GM18498 (cell line): ENCODE measurements around the gene NLRP5.
"Not testable (repeated sequence)": the region's sequence is repeated elsewhere in the genome, so short reads cannot be mapped to it uniquely, and the experiment has no call there.

ENCODE experiments used
- ATAC-seq: cut with Tn5 transposase; IDR thresholded peaks from one replicate; pipeline ENCODE4 v1.9.1; 2021; ENCODE audit warnings: mild to moderate bottlenecking, moderate library complexity; ENCODE audit not compliant: unreplicated experiment

The NLRP5 gene

GRCh38 chr19:56098237-56098636 is 111.7 kb downstream of the NLRP5 start:
- ATAC-seq = not testable (repeated sequence)

DNA sequence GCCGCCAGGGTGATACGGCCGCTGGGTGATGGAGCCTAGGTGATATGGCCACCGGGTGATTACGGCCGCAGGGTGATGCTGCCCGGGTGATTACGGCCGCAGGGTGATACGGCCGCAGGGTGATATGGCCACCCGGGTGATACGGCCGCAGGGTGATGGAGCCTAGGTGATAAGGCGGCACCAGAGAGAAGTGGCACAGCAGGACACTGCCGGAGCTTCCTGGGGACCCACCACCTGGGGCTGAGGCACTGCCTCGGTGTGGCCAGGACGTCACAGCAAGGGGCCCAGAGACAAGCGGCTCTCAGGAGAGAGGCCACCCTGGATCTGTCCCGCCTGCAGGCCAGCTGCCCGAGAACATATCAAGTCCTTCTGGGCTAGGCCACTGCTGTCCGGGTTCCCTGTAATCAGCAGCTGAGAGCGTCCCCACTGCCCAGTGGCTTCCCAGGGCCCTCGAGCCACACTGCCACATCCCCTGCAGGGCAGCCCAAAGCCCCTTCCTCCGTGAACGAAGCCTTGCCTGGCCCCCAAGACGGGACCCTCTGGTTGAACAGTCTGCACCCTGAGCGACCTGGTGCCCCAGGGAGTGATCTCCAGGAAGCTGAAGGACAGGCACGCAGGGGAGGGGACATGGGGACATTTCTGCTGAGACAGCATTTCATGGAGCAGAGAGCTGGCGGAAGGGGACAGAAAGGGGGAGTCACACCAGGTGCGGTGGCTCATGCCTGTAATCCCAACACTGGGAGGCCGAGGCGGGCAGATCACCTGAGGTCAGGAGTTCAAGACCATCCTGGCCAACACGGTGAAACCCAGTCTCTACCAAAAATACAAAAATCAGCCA is 112.4 kb downstream of the NLRP5 start:
- ATAC-seq = no peak

DNA sequence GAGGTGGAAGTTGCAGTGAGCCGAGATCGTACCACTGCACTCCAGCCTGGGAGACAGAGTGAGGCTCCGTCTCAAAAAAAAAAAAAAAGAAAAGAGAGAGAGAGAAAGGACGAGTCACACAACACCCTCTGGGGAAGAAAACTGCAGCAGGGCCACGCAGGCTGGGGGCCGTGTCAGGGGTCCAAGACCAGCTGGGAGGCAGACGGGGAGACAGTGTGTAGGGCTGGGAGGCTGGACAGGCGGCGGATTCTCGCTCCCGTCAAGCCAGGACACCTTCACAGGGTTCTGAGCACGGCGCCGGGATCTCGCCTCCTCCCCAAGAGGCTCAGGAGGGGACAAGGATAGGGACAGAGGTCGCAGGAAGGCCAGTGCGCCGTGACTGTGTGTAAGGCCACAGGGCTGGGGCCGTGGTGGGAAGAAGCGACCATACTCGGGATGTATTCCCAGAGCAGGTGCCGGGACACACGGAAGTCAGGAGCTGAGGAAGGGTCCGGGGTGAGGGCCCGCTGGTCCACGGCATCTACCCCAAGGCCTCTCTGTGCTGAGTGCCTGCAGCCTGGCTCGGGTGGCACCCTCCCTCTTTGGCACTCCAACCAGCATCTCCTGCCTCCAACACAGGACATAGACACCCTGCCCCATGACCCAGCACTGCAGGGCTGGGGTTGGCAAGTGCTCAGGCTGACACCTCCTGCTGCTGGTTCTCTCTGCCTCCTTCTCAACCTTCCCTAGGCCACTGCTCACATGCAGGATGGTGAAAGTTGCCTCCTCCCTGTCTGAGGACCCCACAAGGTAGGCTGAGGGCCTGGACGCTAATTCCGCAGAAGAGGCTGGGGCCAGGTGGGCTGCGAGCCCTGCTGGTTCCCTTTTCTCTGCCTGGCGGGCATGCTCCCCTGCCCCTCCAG is 113.3 kb downstream of the NLRP5 start:
- no peak for ATAC-seq

DNA sequence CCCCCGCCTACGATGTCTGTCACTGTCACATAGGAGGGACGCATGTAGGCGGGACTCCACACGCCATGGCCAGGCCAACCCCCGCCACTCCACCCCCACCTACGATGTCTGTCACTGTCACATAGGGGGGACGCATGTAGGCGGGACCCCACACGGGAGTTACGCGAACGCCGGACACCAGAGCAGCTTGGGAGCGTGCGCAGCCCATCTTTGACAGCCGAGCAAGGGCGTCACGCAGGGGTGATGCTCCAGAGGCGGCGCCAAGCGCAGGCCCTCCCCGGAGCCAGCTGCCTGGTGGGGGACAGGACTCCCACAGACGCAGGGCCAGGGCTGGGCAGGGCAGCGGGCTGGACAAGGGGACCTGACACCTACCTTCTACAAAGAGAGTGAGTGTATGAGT is 114.5 kb downstream of the NLRP5 start:
- ATAC-seq = no peak

GRCh38 chr19:56101746-56102535 is 115.4 kb downstream of the NLRP5 start:
- ATAC-seq = no peak

- no peak for ATAC-seq
Observed at GRCh38 chr19:56103027-56103614, 116.5 kb downstream of the NLRP5 start.

DNA sequence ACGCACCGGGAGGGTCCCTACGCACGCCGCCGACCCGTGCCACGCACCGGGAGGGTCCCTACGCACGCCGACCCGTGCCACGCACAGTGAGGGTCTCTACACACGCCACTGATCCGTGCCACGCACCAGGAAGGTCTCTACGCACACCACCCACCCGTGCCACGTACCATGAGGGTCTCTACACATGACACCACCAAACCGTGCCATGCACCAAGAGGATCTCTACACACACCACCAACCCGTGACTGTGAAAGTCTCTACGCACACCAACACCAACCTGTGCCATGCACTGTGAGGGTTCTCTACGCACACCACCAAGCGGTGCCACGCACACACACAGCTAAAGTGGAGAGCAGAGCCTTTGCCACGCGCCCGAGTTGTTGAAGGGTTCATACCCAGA is 117.8 kb downstream of the NLRP5 start:
- no peak for ATAC-seq

DNA sequence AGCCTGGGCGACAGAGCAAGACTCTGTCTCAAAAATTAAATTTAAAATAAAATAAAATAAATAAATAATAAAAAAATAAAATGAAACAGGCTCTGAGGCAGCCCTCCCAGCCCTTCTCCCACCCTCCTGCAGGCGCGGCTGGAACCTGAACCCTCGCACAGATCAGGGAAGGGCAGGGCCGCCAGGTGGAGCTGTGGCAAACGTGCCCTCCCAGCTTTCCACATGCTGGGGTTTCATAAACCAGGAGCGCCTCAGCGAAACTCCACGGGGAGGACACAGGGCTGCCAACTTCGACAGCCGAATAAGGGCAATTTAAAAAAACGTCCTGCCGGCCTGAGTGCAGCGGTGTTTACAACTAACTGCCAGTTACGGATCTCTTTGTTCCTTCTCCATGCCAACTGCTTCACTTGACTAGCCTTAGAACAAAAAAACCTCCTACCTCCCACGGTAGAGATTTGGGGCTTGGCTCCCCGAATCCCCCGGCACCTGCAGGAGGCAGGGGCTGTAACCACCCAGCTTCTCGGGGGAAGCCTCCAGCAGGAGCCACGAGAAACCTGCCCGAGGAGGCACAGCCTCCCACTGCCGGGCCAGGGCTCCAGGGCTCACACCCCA is 118.6 kb downstream of the NLRP5 start:
- ATAC-seq = no peak

- ATAC-seq = not testable (repeated sequence)
Observed at GRCh38 chr19:56105831-56106396, 119.3 kb downstream of the NLRP5 start.

- no peak for ATAC-seq
Observed at GRCh38 chr19:56106397-56106849, 119.8 kb downstream of the NLRP5 start.

- no peak for ATAC-seq
Observed at GRCh38 chr19:56106993-56107392, 120.4 kb downstream of the NLRP5 start.

- ATAC-seq = no peak
Observed at GRCh38 chr19:56107626-56108351, 121.2 kb downstream of the NLRP5 start.

- ATAC-seq = no peak
Observed at GRCh38 chr19:56108447-56109195, 122.0 kb downstream of the NLRP5 start.

DNA sequence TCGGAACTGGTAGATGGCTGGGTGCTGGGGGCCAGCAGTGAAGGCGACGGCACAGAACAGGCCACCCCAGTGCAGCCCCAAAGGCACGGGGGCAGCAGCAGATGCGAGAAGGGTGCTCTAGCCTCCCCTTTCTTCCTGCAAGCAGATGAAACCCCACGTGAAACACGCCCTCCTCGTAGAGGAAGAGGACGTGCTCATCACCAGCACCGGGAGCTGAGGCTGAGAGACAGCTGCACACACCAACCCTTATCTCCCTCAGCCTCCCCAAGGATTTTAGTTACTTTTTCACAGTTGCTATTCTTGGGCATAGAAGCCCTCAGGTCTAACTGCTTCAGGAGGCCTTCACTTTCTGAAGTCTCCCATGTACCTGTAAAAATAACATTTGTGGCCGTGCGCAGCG is 122.7 kb downstream of the NLRP5 start:
- ATAC-seq = no peak

DNA sequence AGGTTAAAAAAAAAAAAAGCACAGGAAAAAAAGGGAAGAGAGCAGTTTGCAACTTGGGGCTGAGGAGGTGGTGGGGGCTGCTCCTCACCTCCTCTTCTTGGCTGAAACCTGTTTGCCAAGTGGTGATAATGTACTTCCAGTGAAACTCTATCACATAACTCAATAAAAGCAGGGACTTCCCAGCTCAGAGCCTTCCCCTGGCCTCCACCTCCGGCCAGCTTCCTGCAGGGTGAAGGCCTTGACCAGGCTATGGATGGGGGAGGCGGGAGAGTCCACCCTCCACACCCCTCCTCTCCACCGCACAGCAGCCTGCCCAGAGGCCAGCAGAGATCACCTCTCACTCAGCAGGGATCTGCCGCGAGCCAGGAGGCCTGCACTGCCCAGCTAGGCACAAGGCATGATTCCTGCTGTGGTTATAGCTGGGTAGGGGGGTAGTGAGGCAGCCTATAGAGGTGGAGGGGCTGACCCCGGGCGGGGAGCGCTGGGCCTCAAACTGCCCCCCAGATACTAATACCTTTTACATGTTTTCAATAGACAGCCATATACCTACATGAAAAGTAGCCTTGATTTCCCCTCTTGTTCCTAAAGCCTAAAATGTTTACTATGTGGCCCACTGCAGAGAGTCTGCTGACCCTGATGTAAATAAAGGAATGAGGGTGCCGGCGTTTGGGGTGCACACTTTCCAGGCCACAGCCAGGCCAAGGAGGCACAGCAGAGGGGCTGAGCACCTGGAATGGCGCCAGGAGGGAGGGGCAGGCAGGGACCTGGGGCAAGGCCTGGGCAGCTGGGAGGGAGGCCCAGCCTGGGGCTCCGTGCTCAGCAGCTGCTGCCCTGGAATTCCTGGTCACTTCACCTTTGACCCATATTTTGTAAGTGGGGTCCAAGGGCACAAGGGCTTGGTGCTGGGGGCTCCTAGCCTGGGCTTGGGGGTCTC is 124.2 kb downstream of the NLRP5 start:
- ATAC-seq = no peak
